ENCODE data around the gene PTPN6. TPM values are rescaled to one million over a fixed set of nuclear protein-coding genes. Genes with fewer than 3 reads are reported as not detected.

PTPN6 gene
- total and polyA plus RNA-seq, 12 donors = 2.9 to 32.5 (median 5.8) TPM

DNA sequence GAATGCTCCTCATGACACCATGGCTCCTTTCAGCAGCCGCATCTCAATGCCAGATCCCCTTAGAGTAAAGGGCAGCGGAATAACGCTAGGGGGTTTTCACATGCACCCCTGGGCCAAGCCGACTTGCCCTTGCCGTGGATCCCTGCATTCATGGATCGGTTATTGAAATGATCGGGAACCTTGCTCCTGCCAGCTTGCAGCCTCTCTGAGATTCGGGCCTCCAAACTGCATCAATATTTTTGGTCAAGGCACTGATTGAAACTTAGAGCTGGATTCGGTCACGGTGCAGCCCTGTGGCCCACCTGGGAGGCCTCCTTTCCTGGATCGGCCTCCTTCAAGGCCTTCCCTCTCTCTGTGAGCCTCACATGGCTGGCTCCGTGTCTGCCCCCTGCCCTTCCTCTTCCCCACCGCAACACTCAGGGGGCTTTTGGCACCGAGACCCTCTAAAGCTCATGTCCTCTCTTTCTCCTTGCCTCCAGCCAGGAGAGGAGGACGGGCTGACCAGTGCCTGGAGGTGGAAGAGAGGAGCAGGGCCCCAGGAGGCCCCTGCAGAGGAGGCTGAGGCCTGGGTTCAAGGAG, 1.8 kb downstream of the PTPN6 start:
- intact Hi-C loops (cut with DNase I) = loop anchor here in 1 of 10 donors (10.0 kb wide), 1 partner anchor 162 kb away; no protein-coding TSS in a partner anchor
- Histone ChIP-seq H3K4me3 (peak overlapping the region in 6 of 10 donors; percentile 37 to 80 (median 42)), H3K27ac (peak overlapping the region in 8 of 10 donors; percentile 1 to 98 (median 76)), H3K36me3 (peaks cover 0 to 48% (median 0%) of the 10 kb centered on the region in 9 donors), H3K27me3 (no peaks in the 10 kb centered on the region), H3K4me1 (peaks cover 0 to 84% (median 16%) of the 10 kb centered on the region in 9 donors), H3K9me3 (no peaks in the 10 kb centered on the region)
- WGBS, 2 donors = 80 to 86% methylated on average over 15 of the region's 15 CpGs
- TF ChIP-seq CTCF (IDR thresholded peaks at IDR 0.05) = no peak
- ATAC-seq = no peak
- DNase-seq = no peak

- peaks cover 0 to 86% (median 23%) of the 10 kb centered on the region in 9 donors for H3K4me1 ChIP-seq
- peak in 1 of 2 donors; percentile 79 for DNase-seq
Observed at GRCh38 chr12:6953442-6954315, 2.5 kb downstream of the PTPN6 start.

GRCh38 chr12:6954316-6955107, 3.4 kb downstream of the PTPN6 start:
- peak overlapping the region in 7 of 10 donors; percentile 32 to 98 (median 77) for H3K27ac ChIP-seq
- intact Hi-C loops (cut with DNase I) = loop anchor here in 1 of 10 donors (10.0 kb wide), 1 partner anchor 160 kb away; no protein-coding TSS in a partner anchor
- no peak for ATAC-seq
- no peak for DNase-seq
- peaks cover 0 to 60% (median 0%) of the 10 kb centered on the region in 9 donors for H3K36me3 ChIP-seq
- H3K27me3 ChIP-seq = no peaks in the 10 kb centered on the region
- H3K4me1 ChIP-seq = peaks cover 1 to 86% (median 31%) of the 10 kb centered on the region in 9 donors
- WGBS, 2 donors = 88 to 90% methylated on average over 21 of the region's 21 CpGs
- H3K9me3 ChIP-seq = no peaks in the 10 kb centered on the region
- peak overlapping the region in 3 of 10 donors; percentile 37 to 80 (median 37) for H3K4me3 ChIP-seq
- TF ChIP-seq CTCF (IDR thresholded peaks at IDR 0.05) = no peak

More at GRCh38 chr12:6953442-6954315, 2.5 kb downstream of the PTPN6 start:
- Histone ChIP-seq H3K27me3 (no peaks in the 10 kb centered on the region), H3K36me3 (peaks cover 0 to 55% (median 0%) of the 10 kb centered on the region in 9 donors), H3K27ac (peak overlapping the region in 9 of 10 donors; percentile 1 to 98 (median 75)), H3K4me3 (peak overlapping the region in 6 of 10 donors; percentile 37 to 80 (median 42)), H3K9me3 (no peaks in the 10 kb centered on the region)
- intact Hi-C loops (cut with DNase I) = loop anchor here in 1 of 10 donors (10.0 kb wide), 1 partner anchor 161 kb away; no protein-coding TSS in a partner anchor
- 57% methylated on average over 24 of the region's 24 CpGs for WGBS, 2 donors
- peak; percentile 22 to 78 (median 72) for ATAC-seq
- TF ChIP-seq CTCF (IDR thresholded peaks at IDR 0.05) = no peak

Measured in heart right ventricle (tissue), 16 donors.